HepG2 (cell line): Measurements from ENCODE around the gene A3GALT2. TPM values are rescaled to one million over a fixed set of nuclear protein-coding genes. Genes with fewer than 3 reads are reported as not detected.
A peak's percentile ranks its signal among the peaks of the same experiment; 100 is the strongest.

ENCODE experiments used
- ESRRA ChIP-seq: sonication (generic); formaldehyde crosslinking; IDR thresholded peaks from 2 replicates; pipeline ENCODE4 v1.5.1; 2020; ENCODE audit warnings: mild to moderate bottlenecking, low read depth, missing genetic modification reagents
- HMG20B ChIP-seq: conservative IDR thresholded peaks from 2 replicates; pipeline ENCODE4 v1.6.1; 2016; ENCODE audit warnings: missing genetic modification reagents, missing compliant biosample characterization
- HNF4G ChIP-seq, 2 experiments: sonication (generic) in 1 of 2; formaldehyde crosslinking in 1 of 2; IDR thresholded peaks; 2 replicates each; pipeline versions ENCODE4 v1.4.0 to v1.6.1; 2011 to 2020; ENCODE audit warnings: borderline replicate concordance in 2 of 2, low read depth in 2 of 2, mild to moderate bottlenecking in 2 of 2, low read length in 1 of 2, missing genetic modification reagents in 1 of 2, moderate library complexity in 1 of 2
- KDM5B ChIP-seq: sonication (generic); formaldehyde crosslinking; IDR thresholded peaks from 2 replicates; pipeline ENCODE4 v1.4.0; 2020; ENCODE audit warnings: missing genetic modification reagents, mild to moderate bottlenecking, borderline replicate concordance
- NFIC ChIP-seq: IDR thresholded peaks from 2 replicates; pipeline ENCODE4 v1.6.1; 2012; ENCODE audit warnings: mild to moderate bottlenecking, low read length, inconsistent platforms
- POLR2AphosphoS2 ChIP-seq: IDR thresholded peaks from 2 replicates; pipeline ENCODE4 v1.6.1; 2011; ENCODE audit warnings: low read depth, low read length, improper control_type of control experiment
- PTBP1 ChIP-seq: fragments of 200-400 bp; formaldehyde crosslinking; IDR thresholded peaks from 2 replicates; pipeline ENCODE4 v1.6.1; 2018; ENCODE audit warnings: low read length, low read depth; ENCODE audit not compliant: poor library complexity, severe bottlenecking
- RARA ChIP-seq: IDR thresholded peaks from 2 replicates; pipeline ENCODE4 v1.6.1; 2016; ENCODE audit warnings: missing genetic modification reagents, missing compliant biosample characterization
- ZBTB38 ChIP-seq: sonication (generic); formaldehyde crosslinking; IDR thresholded peaks from 2 replicates; pipeline ENCODE4 v1.5.1; 2020; ENCODE audit warnings: mild to moderate bottlenecking, missing genetic modification reagents
- ZBTB7B ChIP-seq: sonication (generic); formaldehyde crosslinking; IDR thresholded peaks from 2 replicates; pipeline ENCODE4 v1.4.0; 2020; ENCODE audit warnings: missing genetic modification reagents
- ZNF124 ChIP-seq: sonication (generic); formaldehyde crosslinking; IDR thresholded peaks from 2 replicates; pipeline ENCODE4 v1.4.0; 2020; ENCODE audit warnings: missing genetic modification reagents
- ZNF296 ChIP-seq: sonication (generic); formaldehyde crosslinking; conservative IDR thresholded peaks from 2 replicates; pipeline ENCODE4 v1.5.0; 2020; ENCODE audit warnings: mild to moderate bottlenecking, missing genetic modification reagents
- ZNF652 ChIP-seq: IDR thresholded peaks from 2 replicates; pipeline ENCODE4 v1.6.1; 2016; ENCODE audit warnings: low read depth, borderline replicate concordance
- ZNF709 ChIP-seq: sonication (generic); formaldehyde crosslinking; IDR thresholded peaks from 2 replicates; pipeline ENCODE4 v1.5.0; 2020; ENCODE audit warnings: mild to moderate bottlenecking, missing genetic modification reagents
- ZNF788 ChIP-seq: sonication (generic); formaldehyde crosslinking; IDR thresholded peaks from 2 replicates; pipeline ENCODE4 v1.5.0; 2020; ENCODE audit warnings: mild to moderate bottlenecking, missing genetic modification reagents, borderline replicate concordance
- polyA plus RNA-seq, 8 experiments: library from polyadenylated mRNA; depleted of rRNA in 3 of 8; stranded (reverse) in 7 of 8; unstranded in 1 of 8; fragments of >200 nt; fragmentation: Illumina TruSeq in 4 of 8; extraction: Trizol in 4 of 8; gene quantifications; 2 replicates each; pipeline versions ENCODE4 v1.2.1 to v1.2.3, GENCODE V29; 2011 to 2016; ENCODE audit warnings: low read depth in 4 of 8, missing spikeins in 1 of 8, mixed read lengths in 1 of 8; ENCODE audit not compliant: insufficient read depth in 1 of 8
- total RNA-seq, 5 experiments: library from RNA; depleted of rRNA; stranded (reverse); fragments of >200 nt; fragmentation: Illumina TruSeq; extraction: Trizol; gene quantifications; 2 replicates each; pipeline ENCODE4 v1.2.3, GENCODE V29; 2016; ENCODE audit warnings: low read depth in 1 of 5
- TF ChIP-seq, protein P1 (sequence below): sonication (generic); formaldehyde crosslinking; IDR thresholded peaks from 2 replicates; pipeline ENCODE4 v1.4.0; 2020; ENCODE audit warnings: missing genetic modification reagents
- TF ChIP-seq, protein P2 (sequence below): IDR thresholded peaks from 2 replicates; pipeline ENCODE4 v1.6.1; 2012; ENCODE audit warnings: inconsistent platforms
- TF ChIP-seq, protein P3 (sequence below): sonication (generic); formaldehyde crosslinking; IDR thresholded peaks from 2 replicates; pipeline ENCODE4 v1.4.0; 2020; ENCODE audit warnings: missing genetic modification reagents, mild to moderate bottlenecking, borderline replicate concordance
- TF ChIP-seq, protein P4 (sequence below): sonication (generic); formaldehyde crosslinking; IDR thresholded peaks from 2 replicates; pipeline ENCODE4 v1.5.0; 2020; ENCODE audit warnings: missing genetic modification reagents, mild to moderate bottlenecking, borderline replicate concordance
- TF ChIP-seq, protein P5 (sequence below): sonication (generic); formaldehyde crosslinking; conservative IDR thresholded peaks from 2 replicates; pipeline ENCODE4 v1.4.0; 2020; ENCODE audit warnings: missing genetic modification reagents

The A3GALT2 gene
- total and polyA plus RNA-seq, 2 of the 13 experiments (the other 11 are each of a cell fraction or from before 2014, with no cell fraction given) = not detected

DNA sequence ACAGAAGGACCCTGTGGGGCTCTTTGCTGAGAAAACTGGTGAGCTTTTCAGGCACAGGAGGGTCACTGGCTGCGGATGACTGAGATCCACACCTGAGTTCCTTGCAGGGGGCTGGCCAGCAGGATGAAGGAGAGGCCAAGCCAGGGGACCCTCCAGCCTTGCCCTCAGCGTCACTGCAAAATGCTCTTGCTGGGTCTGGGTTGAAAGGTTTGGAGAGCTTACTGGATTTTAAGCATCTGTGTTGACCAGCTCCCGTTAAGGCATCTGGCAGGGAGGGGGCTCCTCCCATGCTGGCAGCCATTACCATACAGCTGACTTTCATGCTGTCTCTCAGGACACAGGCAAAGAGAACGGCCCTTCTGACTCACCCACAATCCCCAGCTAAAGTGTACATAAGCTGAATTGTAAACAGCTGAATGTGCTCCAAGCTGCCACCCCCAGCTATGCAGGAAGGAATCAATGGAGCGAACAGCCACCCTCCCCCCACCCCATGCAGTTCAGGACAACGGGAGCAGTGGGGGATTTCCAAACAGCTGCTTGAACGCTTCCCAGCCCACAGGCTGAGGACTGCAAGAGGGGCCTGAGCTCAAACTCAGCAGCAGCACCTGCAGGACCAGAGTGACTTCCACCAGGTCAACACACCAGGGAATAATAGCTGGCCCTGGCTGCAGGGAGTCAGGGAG, 21.3 kb upstream of the A3GALT2 start (continued):
- peak; percentile 62; the same call in 1 of the 2 replicates for TF ChIP-seq ESRRA (CRISPR knock-in tag)
- peak; percentile 89 for TF ChIP-seq RARA (CRISPR knock-in tag)
- TF ChIP-seq, protein P1, sequence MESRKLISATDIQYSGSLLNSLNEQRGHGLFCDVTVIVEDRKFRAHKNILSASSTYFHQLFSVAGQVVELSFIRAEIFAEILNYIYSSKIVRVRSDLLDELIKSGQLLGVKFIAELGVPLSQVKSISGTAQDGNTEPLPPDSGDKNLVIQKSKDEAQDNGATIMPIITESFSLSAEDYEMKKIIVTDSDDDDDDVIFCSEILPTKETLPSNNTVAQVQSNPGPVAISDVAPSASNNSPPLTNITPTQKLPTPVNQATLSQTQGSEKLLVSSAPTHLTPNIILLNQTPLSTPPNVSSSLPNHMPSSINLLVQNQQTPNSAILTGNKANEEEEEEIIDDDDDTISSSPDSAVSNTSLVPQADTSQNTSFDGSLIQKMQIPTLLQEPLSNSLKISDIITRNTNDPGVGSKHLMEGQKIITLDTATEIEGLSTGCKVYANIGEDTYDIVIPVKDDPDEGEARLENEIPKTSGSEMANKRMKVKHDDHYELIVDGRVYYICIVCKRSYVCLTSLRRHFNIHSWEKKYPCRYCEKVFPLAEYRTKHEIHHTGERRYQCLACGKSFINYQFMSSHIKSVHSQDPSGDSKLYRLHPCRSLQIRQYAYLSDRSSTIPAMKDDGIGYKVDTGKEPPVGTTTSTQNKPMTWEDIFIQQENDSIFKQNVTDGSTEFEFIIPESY (CRISPR knock-in tag) = peak; percentile 25; the same call in 1 of the 2 replicates
- TF ChIP-seq KDM5B = peak; percentile 93
- peak; percentile 73; the same call in 1 of the 2 replicates for TF ChIP-seq NFIC
- TF ChIP-seq, protein P2, sequence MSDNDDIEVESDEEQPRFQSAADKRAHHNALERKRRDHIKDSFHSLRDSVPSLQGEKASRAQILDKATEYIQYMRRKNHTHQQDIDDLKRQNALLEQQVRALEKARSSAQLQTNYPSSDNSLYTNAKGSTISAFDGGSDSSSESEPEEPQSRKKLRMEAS = peak; percentile 88
- TF ChIP-seq ZNF652 = peak; percentile 67; the same call in 1 of the 2 replicates
- TF ChIP-seq ZNF124 (CRISPR knock-in tag) = 0 out of 2 replicates have a peak, but pooled peaks have one; percentile 50
- peak; percentile 80 for TF ChIP-seq HNF4G (IDR thresholded peaks at IDR 0.05; ENCODE audit: borderline replicate concordance, low read depth, low read length)
- no peak; the same call in 1 of the 2 replicates for TF ChIP-seq HNF4G (CRISPR knock-in tag; IDR thresholded peaks at IDR 0.05; ENCODE audit: borderline replicate concordance, low read depth)
- peak; percentile 87 for TF ChIP-seq HMG20B (CRISPR knock-in tag)
- peak; percentile 91 for TF ChIP-seq ZBTB7B (CRISPR knock-in tag)
- TF ChIP-seq, protein P3, sequence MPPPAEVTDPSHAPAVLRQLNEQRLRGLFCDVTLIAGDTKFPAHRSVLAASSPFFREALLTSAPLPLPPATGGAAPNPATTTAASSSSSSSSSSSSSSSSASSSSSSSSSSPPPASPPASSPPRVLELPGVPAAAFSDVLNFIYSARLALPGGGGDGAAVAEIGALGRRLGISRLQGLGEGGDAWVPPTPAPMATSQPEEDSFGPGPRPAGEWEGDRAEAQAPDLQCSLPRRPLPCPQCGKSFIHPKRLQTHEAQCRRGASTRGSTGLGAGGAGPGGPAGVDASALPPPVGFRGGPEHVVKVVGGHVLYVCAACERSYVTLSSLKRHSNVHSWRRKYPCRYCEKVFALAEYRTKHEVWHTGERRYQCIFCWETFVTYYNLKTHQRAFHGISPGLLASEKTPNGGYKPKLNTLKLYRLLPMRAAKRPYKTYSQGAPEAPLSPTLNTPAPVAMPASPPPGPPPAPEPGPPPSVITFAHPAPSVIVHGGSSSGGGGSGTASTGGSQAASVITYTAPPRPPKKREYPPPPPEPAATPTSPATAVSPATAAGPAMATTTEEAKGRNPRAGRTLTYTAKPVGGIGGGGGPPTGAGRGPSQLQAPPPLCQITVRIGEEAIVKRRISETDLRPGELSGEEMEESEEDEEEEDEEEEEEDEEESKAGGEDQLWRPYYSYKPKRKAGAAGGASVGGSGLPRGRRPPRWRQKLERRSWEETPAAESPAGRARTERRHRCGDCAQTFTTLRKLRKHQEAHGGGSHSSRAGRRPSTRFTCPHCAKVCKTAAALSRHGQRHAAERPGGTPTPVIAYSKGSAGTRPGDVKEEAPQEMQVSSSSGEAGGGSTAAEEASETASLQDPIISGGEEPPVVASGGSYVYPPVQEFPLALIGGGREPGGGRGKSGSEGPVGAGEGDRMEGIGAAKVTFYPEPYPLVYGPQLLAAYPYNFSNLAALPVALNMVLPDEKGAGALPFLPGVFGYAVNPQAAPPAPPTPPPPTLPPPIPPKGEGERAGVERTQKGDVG = peak; percentile 63; the same call in 1 of the 2 replicates
- TF ChIP-seq ZBTB38 = peak; percentile 28; the same call in 1 of the 2 replicates
- TF ChIP-seq ZNF296 (CRISPR knock-in tag) = no peak
- TF ChIP-seq, protein P4, sequence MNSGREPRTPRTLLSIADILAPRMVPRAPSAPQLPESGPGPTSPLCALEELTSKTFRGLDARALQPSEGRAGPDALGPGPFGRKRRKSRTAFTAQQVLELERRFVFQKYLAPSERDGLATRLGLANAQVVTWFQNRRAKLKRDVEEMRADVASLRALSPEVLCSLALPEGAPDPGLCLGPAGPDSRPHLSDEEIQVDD (CRISPR knock-in tag) = no peak
- no peak for TF ChIP-seq PTBP1
- TF ChIP-seq ZNF709 (CRISPR knock-in tag) = 0 out of 2 replicates have a peak, but pooled peaks have one; percentile 63
- TF ChIP-seq ZNF788 (CRISPR knock-in tag) = peak; percentile 99
- TF ChIP-seq, protein P5, sequence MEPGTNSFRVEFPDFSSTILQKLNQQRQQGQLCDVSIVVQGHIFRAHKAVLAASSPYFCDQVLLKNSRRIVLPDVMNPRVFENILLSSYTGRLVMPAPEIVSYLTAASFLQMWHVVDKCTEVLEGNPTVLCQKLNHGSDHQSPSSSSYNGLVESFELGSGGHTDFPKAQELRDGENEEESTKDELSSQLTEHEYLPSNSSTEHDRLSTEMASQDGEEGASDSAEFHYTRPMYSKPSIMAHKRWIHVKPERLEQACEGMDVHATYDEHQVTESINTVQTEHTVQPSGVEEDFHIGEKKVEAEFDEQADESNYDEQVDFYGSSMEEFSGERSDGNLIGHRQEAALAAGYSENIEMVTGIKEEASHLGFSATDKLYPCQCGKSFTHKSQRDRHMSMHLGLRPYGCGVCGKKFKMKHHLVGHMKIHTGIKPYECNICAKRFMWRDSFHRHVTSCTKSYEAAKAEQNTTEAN (CRISPR knock-in tag) = peak; percentile 83; the same call in 1 of the 2 replicates
- TF ChIP-seq POLR2AphosphoS2 = peak; percentile 69; the same call in 1 of the 2 replicates
